T-helper 1 cell treated with Interleukin-12 subunit alpha and Interleukin-12 subunit beta and Interleukin-4 antibody, amounts not matched to agents 30 μg/mL and 1 μg/mL, for 36 hours (primary cell): Measurements from ENCODE around the gene CFAP61.

Experiments
- H3K27ac Mint-ChIP-seq: one replicate; pipeline ENCODE4 v1.8.0; 2021; ENCODE audit warnings: mild to moderate bottlenecking, mixed read lengths
- H3K27me3 Mint-ChIP-seq: one replicate; pipeline ENCODE4 v1.8.0; 2021; ENCODE audit warnings: low read depth, mixed read lengths
- H3K36me3 Mint-ChIP-seq: one replicate; pipeline ENCODE4 v1.8.0; 2021; ENCODE audit warnings: low read depth, mixed read lengths
- H3K4me1 Mint-ChIP-seq: one replicate; pipeline ENCODE4 v1.8.0; 2021; ENCODE audit warnings: low read depth, mixed read lengths
- H3K4me3 Mint-ChIP-seq: one replicate; pipeline ENCODE4 v1.8.0; 2021; ENCODE audit warnings: mild to moderate bottlenecking, moderate library complexity, mixed read lengths
- H3K9me3 Mint-ChIP-seq: one replicate; pipeline ENCODE4 v1.8.0; 2021; ENCODE audit warnings: mixed read lengths

Gene CFAP61

GRCh38 chr20:20366876-20367574 lies 314.7 kb downstream of the CFAP61 start:
- peaks cover 75% of the 10 kb centered on the region for H3K27me3 Mint-ChIP-seq
- no peak overlapping the region for H3K4me3 Mint-ChIP-seq
- peaks cover 5% of the 10 kb centered on the region for H3K4me1 Mint-ChIP-seq
- no peaks in the 10 kb centered on the region for H3K9me3 Mint-ChIP-seq
- no peak overlapping the region for H3K27ac Mint-ChIP-seq
- H3K36me3 Mint-ChIP-seq = peaks cover 4% of the 10 kb centered on the region

- no peaks in the 10 kb centered on the region for H3K9me3 Mint-ChIP-seq
- H3K4me1 Mint-ChIP-seq = peaks cover 5% of the 10 kb centered on the region
- H3K4me3 Mint-ChIP-seq = peak within 1 kb of the TSS; percentile 46
- H3K36me3 Mint-ChIP-seq = peaks cover 4% of the 10 kb centered on the region
- H3K27ac Mint-ChIP-seq = no peak within 1 kb of the TSS
- H3K27me3 Mint-ChIP-seq = peaks cover 75% of the 10 kb centered on the region
These were observed 315.5 kb downstream of the CFAP61 start, which contains the start of gene INSM1 for GRCh38 chr20:20367575-20368417. Gene INSM1, plus strand, starts transcription at chr20:20368104. Its CDS starts 164 bp downstream, at chr20:20368268.

GRCh38 chr20:20368418-20369249 lies 316.3 kb downstream of the CFAP61 start:
- Mint-ChIP-seq H3K36me3 (peaks cover 4% of the 10 kb centered on the region), H3K4me3 (no peak overlapping the region), H3K27me3 (peaks cover 73% of the 10 kb centered on the region), H3K27ac (no peak overlapping the region), H3K4me1 (peaks cover 5% of the 10 kb centered on the region), H3K9me3 (no peaks in the 10 kb centered on the region)

- Mint-ChIP-seq H3K27ac (peak overlapping the region; percentile 72), H3K27me3 (peaks cover 76% of the 10 kb centered on the region), H3K4me1 (peaks cover 5% of the 10 kb centered on the region), H3K36me3 (peaks cover 4% of the 10 kb centered on the region), H3K9me3 (no peaks in the 10 kb centered on the region), H3K4me3 (peak overlapping the region; percentile 65)
These were observed 317.1 kb downstream of the CFAP61 start for GRCh38 chr20:20369250-20370093.

GRCh38 chr20:20370094-20370575 lies 317.8 kb downstream of the CFAP61 start:
- peaks cover 5% of the 10 kb centered on the region for H3K4me1 Mint-ChIP-seq
- peak overlapping the region; percentile 65 for H3K4me3 Mint-ChIP-seq
- H3K36me3 Mint-ChIP-seq = peaks cover 4% of the 10 kb centered on the region
- H3K27me3 Mint-ChIP-seq = peaks cover 74% of the 10 kb centered on the region
- H3K9me3 Mint-ChIP-seq = no peaks in the 10 kb centered on the region
- peak overlapping the region; percentile 72 for H3K27ac Mint-ChIP-seq

GRCh38 chr20:20371083-20371482 lies 318.8 kb downstream of the CFAP61 start:
- no peak overlapping the region for H3K4me3 Mint-ChIP-seq

GRCh38 chr20:20371681-20372080 lies 319.3 kb downstream of the CFAP61 start:
- Mint-ChIP-seq H3K27me3 (peaks cover 58% of the 10 kb centered on the region), H3K4me3 (no peak overlapping the region), H3K9me3 (no peaks in the 10 kb centered on the region), H3K27ac (no peak overlapping the region), H3K4me1 (peaks cover 5% of the 10 kb centered on the region), H3K36me3 (peaks cover 4% of the 10 kb centered on the region)

More at GRCh38 chr20:20371083-20371482, 318.8 kb downstream of the CFAP61 start:
- peaks cover 4% of the 10 kb centered on the region for H3K36me3 Mint-ChIP-seq
- peaks cover 5% of the 10 kb centered on the region for H3K4me1 Mint-ChIP-seq
- H3K9me3 Mint-ChIP-seq = no peaks in the 10 kb centered on the region
- H3K27ac Mint-ChIP-seq = no peak overlapping the region
- peaks cover 64% of the 10 kb centered on the region for H3K27me3 Mint-ChIP-seq

GRCh38 chr20:20373091-20373571 lies 320.8 kb downstream of the CFAP61 start:
- no peak overlapping the region for H3K27ac Mint-ChIP-seq
- H3K36me3 Mint-ChIP-seq = peaks cover 4% of the 10 kb centered on the region
- peaks cover 54% of the 10 kb centered on the region for H3K27me3 Mint-ChIP-seq
- no peaks in the 10 kb centered on the region for H3K9me3 Mint-ChIP-seq
- peaks cover 3% of the 10 kb centered on the region for H3K4me1 Mint-ChIP-seq
- H3K4me3 Mint-ChIP-seq = no peak overlapping the region

- Mint-ChIP-seq H3K4me3 (no peak overlapping the region), H3K9me3 (peaks cover 5% of the 10 kb centered on the region), H3K27me3 (peaks cover 44% of the 10 kb centered on the region), H3K27ac (no peak overlapping the region), H3K36me3 (no peaks in the 10 kb centered on the region), H3K4me1 (no peaks in the 10 kb centered on the region)
These were observed 323.5 kb downstream of the CFAP61 start for GRCh38 chr20:20375862-20376261.

- no peaks in the 10 kb centered on the region for H3K36me3 Mint-ChIP-seq
- H3K9me3 Mint-ChIP-seq = no peaks in the 10 kb centered on the region
- H3K4me3 Mint-ChIP-seq = no peak overlapping the region
- no peaks in the 10 kb centered on the region for H3K27me3 Mint-ChIP-seq
- no peak overlapping the region for H3K27ac Mint-ChIP-seq
- no peaks in the 10 kb centered on the region for H3K4me1 Mint-ChIP-seq
These were observed 333.9 kb downstream of the CFAP61 start for GRCh38 chr20:20386192-20386591.

- Mint-ChIP-seq H3K27me3 (no peaks in the 10 kb centered on the region), H3K9me3 (no peaks in the 10 kb centered on the region), H3K4me1 (no peaks in the 10 kb centered on the region), H3K27ac (no peak overlapping the region), H3K36me3 (no peaks in the 10 kb centered on the region), H3K4me3 (no peak overlapping the region)
These were observed 338.1 kb downstream of the CFAP61 start for GRCh38 chr20:20390393-20390792.

GRCh38 chr20:20391115-20391514 lies 338.8 kb downstream of the CFAP61 start:
- Mint-ChIP-seq H3K27me3 (no peaks in the 10 kb centered on the region), H3K27ac (no peak overlapping the region), H3K4me3 (no peak overlapping the region), H3K4me1 (no peaks in the 10 kb centered on the region), H3K36me3 (no peaks in the 10 kb centered on the region), H3K9me3 (no peaks in the 10 kb centered on the region)

- Mint-ChIP-seq H3K27ac (no peak overlapping the region), H3K9me3 (no peaks in the 10 kb centered on the region), H3K4me1 (no peaks in the 10 kb centered on the region), H3K27me3 (no peaks in the 10 kb centered on the region), H3K36me3 (no peaks in the 10 kb centered on the region), H3K4me3 (no peak overlapping the region)
These were observed 339.4 kb downstream of the CFAP61 start for GRCh38 chr20:20391766-20392165.
